Activated naive CD8-positive, alpha-beta T cell treated with anti-CD3 and anti-CD28 coated beads, Interleukin-2, amount 10 ng/mL, durations not matched to agents 7 days and 5 days (primary cell): ENCODE data around the gene SLC25A41. TPM values are rescaled to one million over a fixed set of nuclear protein-coding genes. Genes with fewer than 3 reads are reported as not detected.

Source experiments
- ATAC-seq: fragments of 150-1000 bp; cut with Tn5 transposase; one replicate; pipeline ENCODE4 v1.10.0; 2021; ENCODE audit warnings: low read depth, moderate library complexity
- POLR2A ChIA-PET: fragments of 350-600 bp; sonication (Branson Sonifier 250); formaldehyde crosslinking; loops from one replicate; lab custom pipeline; 2021; ENCODE audit warnings: antibody characterized with exemption; lab: Charles Lee
- DNase-seq: peaks from one replicate; pipeline ENCODE4 v3.0.0; 2021
- H3K27ac Mint-ChIP-seq: one replicate; pipeline ENCODE4 v1.8.0; 2022; ENCODE audit warnings: mild to moderate bottlenecking, mixed read lengths
- H3K27me3 Mint-ChIP-seq: one replicate; pipeline ENCODE4 v1.8.0; 2022; ENCODE audit warnings: mild to moderate bottlenecking, moderate library complexity, mixed read lengths
- H3K36me3 Mint-ChIP-seq: one replicate; pipeline ENCODE4 v1.8.0; 2021; ENCODE audit warnings: mild to moderate bottlenecking, mixed read lengths
- H3K4me1 Mint-ChIP-seq: one replicate; pipeline ENCODE4 v1.8.0; 2021; ENCODE audit warnings: mixed read lengths
- H3K4me3 Mint-ChIP-seq: one replicate; pipeline ENCODE4 v1.8.0; 2022; ENCODE audit warnings: mild to moderate bottlenecking, moderate library complexity, mixed read lengths
- H3K9me3 Mint-ChIP-seq: one replicate; pipeline ENCODE4 v1.8.0; 2021; ENCODE audit warnings: mixed read lengths
- total RNA-seq, 2 experiments: library from RNA; stranded (reverse); gene quantifications; one replicate each; pipeline ENCODE4 v1.2.3, GENCODE V29; 2021

Gene SLC25A41
- total RNA-seq, 2 experiments from 2014 or later, result 0.91 to 1.0 TPM

DNA sequence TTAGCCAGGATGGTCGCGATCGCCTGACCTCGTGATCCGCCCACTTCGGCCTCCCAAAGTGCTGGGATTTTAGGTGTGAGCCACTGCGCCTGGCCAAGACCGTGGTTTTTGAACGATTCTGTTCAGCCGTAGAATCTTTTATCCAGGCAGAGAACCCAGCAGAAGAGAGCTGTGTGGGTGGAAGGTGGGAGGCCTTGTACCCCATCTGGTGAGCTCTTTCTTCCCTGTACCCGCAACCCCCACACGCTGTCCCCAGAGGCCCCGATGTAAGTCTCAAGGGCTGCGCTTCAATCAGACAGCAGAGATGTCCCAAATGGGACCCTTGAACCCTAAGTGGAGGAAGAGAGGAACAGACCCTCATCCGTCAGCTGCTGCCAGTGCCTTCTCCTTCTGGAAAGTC lies 22.4 kb upstream of the SLC25A41 start:
- Mint-ChIP-seq H3K9me3 (peaks cover 15% of the 10 kb centered on the region), H3K36me3 (peaks cover 57% of the 10 kb centered on the region), H3K27me3 (no peaks in the 10 kb centered on the region), H3K4me3 (no peak overlapping the region), H3K27ac (no peak overlapping the region), H3K4me1 (peaks cover 14% of the 10 kb centered on the region)
- ATAC-seq, result no peak
- POLR2A ChIA-PET, result interaction anchor here (0.8 kb wide), 1 partner anchor 97 kb away, joined by 4 read pairs; no protein-coding TSS in a partner anchor
- DNase-seq, result no peak

DNA sequence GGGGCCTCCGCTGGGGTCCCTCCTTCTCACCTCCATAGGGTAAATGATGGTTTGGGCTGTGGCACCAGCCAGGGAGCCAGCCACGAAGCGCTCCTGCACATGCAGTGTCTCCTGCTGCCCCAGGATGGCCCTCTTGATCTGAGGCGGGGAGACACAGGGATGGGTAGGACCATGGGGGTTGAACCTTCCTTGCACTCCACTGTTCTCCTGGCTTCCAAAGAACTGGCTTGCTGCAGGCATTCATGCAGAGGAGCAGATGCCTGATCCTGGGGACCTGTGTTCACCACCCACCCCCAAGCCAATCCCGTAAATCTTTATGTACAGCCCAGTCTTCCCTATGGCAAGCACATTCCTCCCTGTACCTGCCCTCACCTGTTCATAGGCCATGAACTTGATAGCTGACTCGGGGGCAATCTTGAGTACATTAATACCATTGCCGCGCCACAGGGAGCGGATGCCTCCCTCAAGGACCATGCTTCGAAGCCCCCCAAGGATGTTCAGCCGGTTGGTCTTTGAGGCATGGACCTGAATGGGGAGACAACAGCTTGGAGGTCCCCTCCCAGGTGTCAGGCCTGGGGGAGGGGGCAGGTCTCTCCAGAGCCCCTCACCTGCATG lies 20.5 kb upstream of the SLC25A41 start:
- POLR2A ChIA-PET, result interaction anchor here (0.6 kb wide), 2 partner anchors 153 to 367 kb away, joined by 3 read pairs; no protein-coding TSS in a partner anchor

DNA sequence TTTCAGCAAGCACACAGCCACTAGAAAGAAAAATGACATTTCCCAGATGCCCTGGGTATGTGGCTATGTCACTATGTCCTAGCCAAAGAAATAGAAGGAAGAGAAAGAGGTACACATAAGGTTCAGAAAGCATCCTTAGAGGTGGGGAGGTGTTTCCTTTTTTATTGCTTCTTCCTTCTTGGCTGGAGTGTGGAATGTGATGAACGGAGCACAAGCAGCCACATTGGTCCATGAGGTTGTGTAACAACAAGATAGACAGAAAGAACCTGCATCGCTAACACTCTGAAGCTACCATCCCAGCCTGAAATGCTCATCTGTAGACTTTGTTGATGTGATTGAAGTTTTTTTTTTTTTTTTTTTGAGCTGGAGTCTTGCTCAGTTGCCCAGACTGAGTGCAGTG lies 19.3 kb upstream of the SLC25A41 start:
- peaks cover 2% of the 10 kb centered on the region for H3K4me1 Mint-ChIP-seq
- no peak overlapping the region for H3K4me3 Mint-ChIP-seq
- POLR2A ChIA-PET, result interaction anchor here (0.6 kb wide), 1 partner anchor 95 kb away, joined by 3 read pairs; no protein-coding TSS in a partner anchor
- H3K27me3 Mint-ChIP-seq, result no peaks in the 10 kb centered on the region
- no peak overlapping the region for H3K27ac Mint-ChIP-seq
- peaks cover 61% of the 10 kb centered on the region for H3K36me3 Mint-ChIP-seq
- ATAC-seq (no peak), DNase-seq (no peak)
- peaks cover 18% of the 10 kb centered on the region for H3K9me3 Mint-ChIP-seq

More for the DNA sequence above, 20.5 kb upstream of the SLC25A41 start:
- ATAC-seq (no peak), DNase-seq (no peak)
- H3K9me3 Mint-ChIP-seq, result peaks cover 18% of the 10 kb centered on the region
- no peak overlapping the region for H3K4me3 Mint-ChIP-seq
- H3K27me3 Mint-ChIP-seq, result no peaks in the 10 kb centered on the region
- peaks cover 61% of the 10 kb centered on the region for H3K36me3 Mint-ChIP-seq
- peaks cover 12% of the 10 kb centered on the region for H3K4me1 Mint-ChIP-seq
- no peak overlapping the region for H3K27ac Mint-ChIP-seq

DNA sequence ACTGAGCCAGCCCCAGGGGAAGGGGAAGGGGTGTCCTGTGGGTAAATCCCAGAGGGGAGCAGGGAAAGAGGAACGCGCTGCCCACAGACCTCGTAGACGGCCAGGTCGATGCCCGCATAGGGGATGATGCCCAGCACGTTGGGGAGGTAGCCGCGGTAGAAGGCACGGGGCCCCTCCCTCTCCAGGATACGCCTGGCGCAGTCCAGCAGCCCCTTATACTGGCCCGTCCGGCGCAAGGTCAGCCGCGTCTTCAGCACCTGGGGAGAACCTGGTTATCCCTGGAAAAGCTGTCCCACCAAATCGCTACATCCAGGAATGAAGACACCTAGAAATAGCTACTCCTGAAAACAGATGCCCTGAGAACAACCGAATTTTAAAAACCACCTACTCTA lies 18.7 kb upstream of the SLC25A41 start:
- POLR2A ChIA-PET, result interaction anchor here (0.7 kb wide), 1 partner anchor 640 kb away, joined by 3 read pairs; no protein-coding TSS in a partner anchor
- DNase-seq (no peak), ATAC-seq (no peak)
- Mint-ChIP-seq H3K27me3 (no peaks in the 10 kb centered on the region), H3K4me1 (peaks cover 2% of the 10 kb centered on the region), H3K36me3 (peaks cover 58% of the 10 kb centered on the region), H3K27ac (no peak overlapping the region), H3K9me3 (peaks cover 18% of the 10 kb centered on the region), H3K4me3 (no peak overlapping the region)

DNA sequence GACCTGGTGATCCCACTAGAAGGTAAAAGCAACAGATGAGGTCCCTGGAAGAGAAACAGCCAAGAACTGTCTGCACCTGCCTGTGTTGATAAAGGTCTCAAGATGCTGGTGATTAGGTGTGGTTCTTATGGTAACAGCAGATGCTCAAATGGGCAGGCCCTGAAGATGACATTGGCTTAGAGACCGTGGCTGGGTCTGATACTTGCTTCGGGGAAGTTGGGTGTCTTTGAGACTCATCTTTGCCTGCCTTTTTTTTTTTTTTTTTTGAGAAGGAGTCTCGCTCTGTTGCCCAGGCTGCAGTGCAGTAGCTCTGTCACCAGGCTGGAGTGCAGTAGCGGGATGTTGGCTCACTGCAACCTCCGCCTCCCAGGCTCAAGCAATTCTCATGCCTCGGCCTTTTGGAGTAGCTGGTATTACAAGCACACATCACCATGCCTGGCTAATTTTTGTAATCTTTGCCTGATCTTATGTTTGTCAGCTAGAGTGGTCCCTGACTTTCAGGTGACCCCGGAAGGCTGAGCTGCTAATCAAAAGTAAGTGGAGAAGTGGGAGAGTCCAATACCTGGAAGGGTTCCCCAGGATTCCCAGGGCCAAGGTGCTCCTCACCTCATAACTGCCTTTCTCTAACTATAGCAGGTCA lies 18.1 kb upstream of the SLC25A41 start:
- POLR2A ChIA-PET, result interaction anchor here (0.7 kb wide), 1 partner anchor 641 kb away, joined by 3 read pairs; no protein-coding TSS in a partner anchor
- Mint-ChIP-seq H3K27me3 (no peaks in the 10 kb centered on the region), H3K36me3 (peaks cover 55% of the 10 kb centered on the region), H3K4me1 (peaks cover 2% of the 10 kb centered on the region), H3K27ac (no peak overlapping the region), H3K4me3 (no peak overlapping the region), H3K9me3 (peaks cover 18% of the 10 kb centered on the region)
- DNase-seq, result no peak
- no peak for ATAC-seq

DNA sequence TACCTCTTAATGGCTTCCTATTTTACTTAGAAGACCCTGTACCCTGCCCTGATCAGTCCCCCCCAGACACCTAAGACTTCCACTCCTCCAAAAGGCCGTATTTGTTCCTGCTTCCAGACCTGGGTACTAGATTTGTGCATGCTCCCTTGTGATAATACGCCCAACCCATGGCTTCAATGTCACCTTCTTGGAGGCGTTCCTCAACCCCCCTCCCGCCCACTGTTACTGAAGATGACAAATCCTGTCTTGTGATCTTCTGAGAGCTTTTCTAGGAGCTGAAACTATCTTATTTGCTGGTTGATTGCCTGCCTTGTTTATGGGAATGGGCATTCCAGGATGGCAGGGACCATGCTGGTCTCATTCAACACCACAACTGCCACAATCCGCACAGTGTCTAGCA lies 16.6 kb upstream of the SLC25A41 start:
- H3K27me3 Mint-ChIP-seq, result no peaks in the 10 kb centered on the region

DNA sequence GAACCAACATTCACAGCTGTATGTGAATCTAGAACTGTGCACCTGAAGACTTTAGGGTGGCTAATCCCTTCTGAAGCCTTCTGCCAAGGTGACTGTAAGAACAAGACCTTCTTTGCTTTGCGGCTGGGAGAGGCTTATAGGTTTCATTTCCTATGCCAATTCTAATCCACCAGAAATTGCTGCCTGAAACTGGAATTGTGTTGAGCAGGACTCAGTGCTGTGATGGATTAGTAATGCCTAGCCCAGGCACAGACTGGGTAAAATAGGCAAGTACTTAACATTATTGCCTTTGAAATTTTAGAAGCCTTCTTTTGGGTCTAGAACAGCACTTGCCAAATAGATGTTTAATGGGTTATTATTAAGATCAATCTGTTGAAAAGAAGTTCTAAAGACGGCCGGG lies 14.5 kb upstream of the SLC25A41 start:
- peaks cover 29% of the 10 kb centered on the region for H3K36me3 Mint-ChIP-seq
- H3K27ac Mint-ChIP-seq, result no peak overlapping the region
- no peaks in the 10 kb centered on the region for H3K27me3 Mint-ChIP-seq
- peaks cover 2% of the 10 kb centered on the region for H3K4me1 Mint-ChIP-seq
- ATAC-seq (no peak), DNase-seq (no peak)
- H3K4me3 Mint-ChIP-seq, result no peak overlapping the region
- peaks cover 4% of the 10 kb centered on the region for H3K9me3 Mint-ChIP-seq
- POLR2A ChIA-PET, result interaction anchor here (0.7 kb wide), 2 partner anchors 12 to 69 kb away, joined by 4 read pairs; no protein-coding TSS in a partner anchor

More for the DNA sequence above, 16.6 kb upstream of the SLC25A41 start:
- no peak overlapping the region for H3K27ac Mint-ChIP-seq
- peaks cover 50% of the 10 kb centered on the region for H3K36me3 Mint-ChIP-seq
- ATAC-seq (no peak), DNase-seq (no peak)
- peaks cover 13% of the 10 kb centered on the region for H3K9me3 Mint-ChIP-seq
- POLR2A ChIA-PET, result no interaction called here
- H3K4me1 Mint-ChIP-seq, result peaks cover 2% of the 10 kb centered on the region
- no peak overlapping the region for H3K4me3 Mint-ChIP-seq

DNA sequence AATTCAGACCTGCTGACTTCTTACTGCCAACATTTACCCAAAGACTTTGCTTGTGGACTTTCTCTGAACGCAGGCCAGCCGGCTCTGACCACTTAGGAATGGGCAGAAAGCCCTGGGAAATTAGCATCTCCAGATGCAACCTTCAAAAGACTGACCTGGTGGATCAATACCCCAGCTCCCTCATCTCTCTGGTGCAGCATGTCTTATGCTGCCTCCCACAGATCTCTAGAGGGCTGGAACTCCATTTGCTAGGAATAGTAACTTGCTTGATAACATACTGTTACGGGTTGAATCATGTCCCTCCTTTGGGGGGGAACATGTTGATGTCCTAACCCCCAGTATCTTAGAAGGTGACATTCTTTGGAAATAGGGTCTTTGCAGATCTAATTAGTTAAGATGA lies 12.9 kb upstream of the SLC25A41 start:
- Mint-ChIP-seq H3K9me3 (peaks cover 3% of the 10 kb centered on the region), H3K4me3 (no peak overlapping the region), H3K27ac (no peak overlapping the region), H3K4me1 (peaks cover 2% of the 10 kb centered on the region), H3K36me3 (peaks cover 14% of the 10 kb centered on the region), H3K27me3 (no peaks in the 10 kb centered on the region)
- ATAC-seq (no peak), DNase-seq (no peak)
- POLR2A ChIA-PET, result no interaction called here

DNA sequence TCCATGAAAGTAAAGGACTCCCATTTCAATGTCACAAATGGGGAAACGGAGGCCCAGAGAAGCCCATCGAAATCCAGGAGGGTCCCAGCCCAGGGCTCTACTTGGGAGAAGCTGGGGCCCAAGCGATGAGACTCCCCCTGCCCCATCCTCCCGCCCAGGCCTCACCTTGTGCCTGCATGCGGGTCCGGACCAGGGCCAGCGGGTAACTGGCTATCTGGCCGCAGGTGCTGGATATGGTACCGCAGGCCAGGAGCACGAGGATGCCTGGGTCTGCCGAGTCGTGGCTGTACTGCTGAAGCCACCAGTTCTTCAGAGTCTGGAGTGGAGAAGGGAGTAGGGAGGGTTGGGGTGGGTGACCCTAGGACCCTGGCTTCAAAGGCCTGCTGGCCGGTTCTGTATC lies 10.4 kb upstream of the SLC25A41 start:
- peaks cover 8% of the 10 kb centered on the region for H3K36me3 Mint-ChIP-seq
- DNase-seq, result no peak
- POLR2A ChIA-PET, result no interaction called here
- H3K27me3 Mint-ChIP-seq, result no peaks in the 10 kb centered on the region
- ATAC-seq, result no peak
- no peaks in the 10 kb centered on the region for H3K4me1 Mint-ChIP-seq
- no peaks in the 10 kb centered on the region for H3K9me3 Mint-ChIP-seq
- H3K27ac Mint-ChIP-seq, result no peak overlapping the region
- no peak overlapping the region for H3K4me3 Mint-ChIP-seq

DNA sequence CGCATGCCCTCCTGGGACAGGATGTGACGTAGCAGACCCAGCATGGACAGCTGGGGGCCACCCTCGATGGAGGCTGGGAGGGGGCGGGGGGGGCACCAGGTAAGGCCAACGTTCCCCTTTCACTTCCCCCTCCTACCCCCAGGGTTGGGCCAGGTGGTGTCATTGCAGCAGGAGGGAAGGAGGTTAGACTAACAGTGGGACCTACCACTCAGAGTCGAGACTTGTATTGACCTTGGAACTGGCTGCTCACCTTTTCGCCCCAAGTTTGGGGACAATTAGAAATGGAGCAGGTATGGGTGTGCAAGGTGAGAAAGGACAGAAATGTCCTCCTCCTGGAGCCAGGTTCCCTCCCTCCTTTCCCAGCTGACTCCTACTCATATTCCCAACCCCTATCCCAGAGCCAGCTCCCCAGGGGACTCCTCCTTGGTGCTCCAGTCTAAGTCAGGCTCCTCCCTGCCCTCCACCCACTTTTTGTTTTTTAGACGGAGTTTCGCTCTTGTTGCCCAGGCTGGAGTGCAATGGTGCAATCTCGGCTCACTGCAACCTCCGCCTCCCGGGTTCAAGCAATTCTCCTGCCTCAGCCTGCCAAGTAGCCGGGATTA lies 8.6 kb upstream of the SLC25A41 start:
- Mint-ChIP-seq H3K27me3 (peaks cover 2% of the 10 kb centered on the region), H3K4me1 (no peaks in the 10 kb centered on the region), H3K27ac (no peak overlapping the region), H3K9me3 (no peaks in the 10 kb centered on the region), H3K36me3 (peaks cover 8% of the 10 kb centered on the region), H3K4me3 (no peak overlapping the region)
- ATAC-seq (no peak), DNase-seq (no peak)
- POLR2A ChIA-PET, result no interaction called here

DNA sequence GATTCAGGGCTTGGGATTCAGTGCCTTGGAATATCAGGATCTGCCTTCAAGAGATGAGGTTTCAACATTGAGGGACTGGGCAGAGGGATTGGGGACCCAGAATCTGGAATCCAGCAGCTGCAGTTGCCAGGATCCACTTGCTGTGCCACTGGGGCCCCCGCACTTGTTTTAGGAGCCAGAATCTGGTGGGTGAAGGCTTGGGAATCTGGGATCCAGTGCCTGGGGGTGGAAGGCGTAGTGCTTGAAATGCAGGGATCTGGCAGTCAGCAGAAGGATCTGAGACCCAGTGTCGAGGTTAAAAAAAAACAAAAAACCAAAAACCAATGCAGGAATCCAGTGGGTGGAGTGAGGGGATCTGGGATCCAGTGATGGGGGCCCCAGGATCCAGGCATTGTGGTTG lies 7.3 kb upstream of the SLC25A41 start:
- Mint-ChIP-seq H3K27me3 (peaks cover 2% of the 10 kb centered on the region), H3K36me3 (peaks cover 2% of the 10 kb centered on the region), H3K27ac (no peak overlapping the region), H3K4me1 (no peaks in the 10 kb centered on the region), H3K4me3 (no peak overlapping the region), H3K9me3 (no peaks in the 10 kb centered on the region)
- ATAC-seq (no peak), DNase-seq (no peak)
- POLR2A ChIA-PET, result no interaction called here

DNA sequence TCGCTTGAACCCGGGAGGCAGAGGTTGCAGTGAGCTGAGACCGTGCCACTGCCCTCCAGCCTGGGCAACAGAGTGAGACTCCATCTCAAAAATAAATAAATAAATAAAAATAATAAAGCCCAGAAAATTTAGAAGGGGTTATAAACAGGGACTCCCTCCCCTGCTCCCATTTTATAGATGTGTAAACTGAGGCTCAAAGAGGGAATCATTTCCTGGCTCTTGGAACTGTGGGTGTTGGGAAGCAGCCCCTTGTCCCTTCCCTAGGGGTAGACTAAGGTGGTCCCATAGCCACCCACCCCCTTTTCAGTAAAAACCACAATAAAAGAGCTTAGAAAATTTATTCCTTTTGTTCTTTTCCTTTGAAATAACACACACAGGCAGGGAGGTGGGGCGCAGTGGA lies 6.2 kb upstream of the SLC25A41 start:
- POLR2A ChIA-PET, result interaction anchor here (0.6 kb wide), 1 partner anchor 45 kb away, joined by 3 read pairs; no protein-coding TSS in a partner anchor

DNA sequence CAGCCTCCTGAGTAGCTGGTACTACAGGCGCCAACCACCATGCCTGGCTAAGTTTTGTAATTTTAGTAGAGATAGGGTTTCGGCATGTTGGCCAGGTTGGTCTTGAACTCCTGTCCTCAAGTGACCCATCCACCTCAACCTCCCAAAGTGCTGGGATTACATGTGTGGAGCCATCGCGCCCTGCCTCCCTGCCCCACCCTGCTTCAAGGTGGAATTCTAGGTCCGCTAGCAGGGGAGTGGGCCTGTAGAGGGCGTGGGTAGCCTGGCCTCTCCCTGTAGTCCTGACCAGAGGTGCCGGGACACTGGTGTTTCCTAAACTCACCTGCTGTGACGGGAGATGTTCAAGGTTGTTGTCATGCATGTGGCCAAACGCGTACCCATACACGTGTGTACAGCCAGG lies 398 bp downstream of the SLC25A41 start:
- POLR2A ChIA-PET, result no interaction called here
- no peak for DNase-seq
- peaks cover 15% of the 10 kb centered on the region for H3K4me1 Mint-ChIP-seq
- no peaks in the 10 kb centered on the region for H3K9me3 Mint-ChIP-seq
- H3K27me3 Mint-ChIP-seq, result no peaks in the 10 kb centered on the region
- H3K27ac Mint-ChIP-seq, result no peak overlapping the region
- ATAC-seq, result no peak
- no peak overlapping the region for H3K4me3 Mint-ChIP-seq
- peaks cover 3% of the 10 kb centered on the region for H3K36me3 Mint-ChIP-seq

More for the DNA sequence above, 6.2 kb upstream of the SLC25A41 start:
- H3K9me3 Mint-ChIP-seq, result no peaks in the 10 kb centered on the region
- no peak overlapping the region for H3K27ac Mint-ChIP-seq
- H3K36me3 Mint-ChIP-seq, result no peaks in the 10 kb centered on the region
- no peak overlapping the region for H3K4me3 Mint-ChIP-seq
- no peak for DNase-seq
- no peak for ATAC-seq
- peaks cover 2% of the 10 kb centered on the region for H3K27me3 Mint-ChIP-seq
- H3K4me1 Mint-ChIP-seq, result no peaks in the 10 kb centered on the region
